K562 (cell line): ENCODE data around the gene EVPL. TPM values are rescaled to one million over a fixed set of nuclear protein-coding genes. Genes with fewer than 3 reads are reported as not detected.

ENCODE experiments used
- polyA plus RNA-seq, 8 experiments: library from polyadenylated mRNA; depleted of rRNA in 4 of 8; stranded (reverse) in 5 of 8; unstranded in 3 of 8; fragments of >200 nt; fragmentation: Nextera tagmentation in 2 of 8; fragmentation: Illumina TruSeq in 1 of 8; extraction: Ambion mirVana in 2 of 8; extraction: Trizol in 1 of 8; gene quantifications; 2 replicates each; pipeline versions ENCODE4 v1.2.1 to v1.2.3, GENCODE V29; 2011 to 2014; ENCODE audit warnings: inconsistent platforms in 1 of 8, missing spikeins in 1 of 8
- total RNA-seq, 7 experiments: library from RNA; depleted of rRNA in 6 of 7; stranded (reverse); fragments of >200 nt in 6 of 7; fragmentation: Illumina TruSeq in 2 of 7; extraction: Trizol in 2 of 7; gene quantifications; 2 replicates each; pipeline versions ENCODE4 v1.2.1 to v1.2.3, GENCODE V29; 2011 to 2021; ENCODE audit warnings: low replicate concordance in 1 of 7
- TF ChIP-seq, protein P1 (sequence below): sonication (generic); formaldehyde crosslinking; IDR thresholded peaks from 2 replicates; pipeline ENCODE4 v1.8.0; 2023; ENCODE audit warnings: missing genetic modification reagents, mild to moderate bottlenecking, borderline replicate concordance
- TF ChIP-seq, protein P2 (sequence below), 2 experiments: fragments of 450-650 bp; IDR thresholded peaks; 2 replicates each; pipeline ENCODE4 v1.6.1; 2018; ENCODE audit warnings: mild to moderate bottlenecking in 2 of 2, low read depth in 1 of 2; ENCODE audit not compliant: partially characterized antibody in 2 of 2

The EVPL gene
- total and polyA plus RNA-seq, 9 of the 15 experiments (the other 6 are each of a cell fraction or from before 2014, with no cell fraction given) = 0.08 to 0.18 (median 0.16) TPM; not detected in 5

DNA sequence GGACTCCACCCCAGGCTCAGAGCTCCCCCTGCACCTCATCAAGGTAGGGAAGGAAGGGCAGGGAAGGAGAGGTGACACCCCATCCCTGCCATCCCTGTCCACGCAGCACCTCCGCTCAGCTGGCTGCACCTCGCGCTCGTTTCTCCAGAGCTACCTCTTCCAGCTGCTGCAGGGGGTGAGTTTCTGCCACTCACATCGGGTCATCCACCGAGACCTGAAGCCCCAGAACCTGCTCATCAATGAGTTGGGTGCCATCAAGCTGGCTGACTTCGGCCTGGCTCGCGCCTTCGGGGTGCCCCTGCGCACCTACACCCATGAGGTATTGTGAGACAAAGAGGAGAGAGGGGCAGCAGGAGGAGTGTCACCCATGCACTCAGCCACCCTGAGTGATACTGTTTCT lies 25.0 kb downstream of the EVPL start (continued):
- TF ChIP-seq, protein P1, sequence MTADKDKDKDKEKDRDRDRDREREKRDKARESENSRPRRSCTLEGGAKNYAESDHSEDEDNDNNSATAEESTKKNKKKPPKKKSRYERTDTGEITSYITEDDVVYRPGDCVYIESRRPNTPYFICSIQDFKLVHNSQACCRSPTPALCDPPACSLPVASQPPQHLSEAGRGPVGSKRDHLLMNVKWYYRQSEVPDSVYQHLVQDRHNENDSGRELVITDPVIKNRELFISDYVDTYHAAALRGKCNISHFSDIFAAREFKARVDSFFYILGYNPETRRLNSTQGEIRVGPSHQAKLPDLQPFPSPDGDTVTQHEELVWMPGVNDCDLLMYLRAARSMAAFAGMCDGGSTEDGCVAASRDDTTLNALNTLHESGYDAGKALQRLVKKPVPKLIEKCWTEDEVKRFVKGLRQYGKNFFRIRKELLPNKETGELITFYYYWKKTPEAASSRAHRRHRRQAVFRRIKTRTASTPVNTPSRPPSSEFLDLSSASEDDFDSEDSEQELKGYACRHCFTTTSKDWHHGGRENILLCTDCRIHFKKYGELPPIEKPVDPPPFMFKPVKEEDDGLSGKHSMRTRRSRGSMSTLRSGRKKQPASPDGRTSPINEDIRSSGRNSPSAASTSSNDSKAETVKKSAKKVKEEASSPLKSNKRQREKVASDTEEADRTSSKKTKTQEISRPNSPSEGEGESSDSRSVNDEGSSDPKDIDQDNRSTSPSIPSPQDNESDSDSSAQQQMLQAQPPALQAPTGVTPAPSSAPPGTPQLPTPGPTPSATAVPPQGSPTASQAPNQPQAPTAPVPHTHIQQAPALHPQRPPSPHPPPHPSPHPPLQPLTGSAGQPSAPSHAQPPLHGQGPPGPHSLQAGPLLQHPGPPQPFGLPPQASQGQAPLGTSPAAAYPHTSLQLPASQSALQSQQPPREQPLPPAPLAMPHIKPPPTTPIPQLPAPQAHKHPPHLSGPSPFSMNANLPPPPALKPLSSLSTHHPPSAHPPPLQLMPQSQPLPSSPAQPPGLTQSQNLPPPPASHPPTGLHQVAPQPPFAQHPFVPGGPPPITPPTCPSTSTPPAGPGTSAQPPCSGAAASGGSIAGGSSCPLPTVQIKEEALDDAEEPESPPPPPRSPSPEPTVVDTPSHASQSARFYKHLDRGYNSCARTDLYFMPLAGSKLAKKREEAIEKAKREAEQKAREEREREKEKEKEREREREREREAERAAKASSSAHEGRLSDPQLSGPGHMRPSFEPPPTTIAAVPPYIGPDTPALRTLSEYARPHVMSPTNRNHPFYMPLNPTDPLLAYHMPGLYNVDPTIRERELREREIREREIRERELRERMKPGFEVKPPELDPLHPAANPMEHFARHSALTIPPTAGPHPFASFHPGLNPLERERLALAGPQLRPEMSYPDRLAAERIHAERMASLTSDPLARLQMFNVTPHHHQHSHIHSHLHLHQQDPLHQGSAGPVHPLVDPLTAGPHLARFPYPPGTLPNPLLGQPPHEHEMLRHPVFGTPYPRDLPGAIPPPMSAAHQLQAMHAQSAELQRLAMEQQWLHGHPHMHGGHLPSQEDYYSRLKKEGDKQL (CRISPR knock-in tag) = no peak
- TF ChIP-seq, protein P2, sequence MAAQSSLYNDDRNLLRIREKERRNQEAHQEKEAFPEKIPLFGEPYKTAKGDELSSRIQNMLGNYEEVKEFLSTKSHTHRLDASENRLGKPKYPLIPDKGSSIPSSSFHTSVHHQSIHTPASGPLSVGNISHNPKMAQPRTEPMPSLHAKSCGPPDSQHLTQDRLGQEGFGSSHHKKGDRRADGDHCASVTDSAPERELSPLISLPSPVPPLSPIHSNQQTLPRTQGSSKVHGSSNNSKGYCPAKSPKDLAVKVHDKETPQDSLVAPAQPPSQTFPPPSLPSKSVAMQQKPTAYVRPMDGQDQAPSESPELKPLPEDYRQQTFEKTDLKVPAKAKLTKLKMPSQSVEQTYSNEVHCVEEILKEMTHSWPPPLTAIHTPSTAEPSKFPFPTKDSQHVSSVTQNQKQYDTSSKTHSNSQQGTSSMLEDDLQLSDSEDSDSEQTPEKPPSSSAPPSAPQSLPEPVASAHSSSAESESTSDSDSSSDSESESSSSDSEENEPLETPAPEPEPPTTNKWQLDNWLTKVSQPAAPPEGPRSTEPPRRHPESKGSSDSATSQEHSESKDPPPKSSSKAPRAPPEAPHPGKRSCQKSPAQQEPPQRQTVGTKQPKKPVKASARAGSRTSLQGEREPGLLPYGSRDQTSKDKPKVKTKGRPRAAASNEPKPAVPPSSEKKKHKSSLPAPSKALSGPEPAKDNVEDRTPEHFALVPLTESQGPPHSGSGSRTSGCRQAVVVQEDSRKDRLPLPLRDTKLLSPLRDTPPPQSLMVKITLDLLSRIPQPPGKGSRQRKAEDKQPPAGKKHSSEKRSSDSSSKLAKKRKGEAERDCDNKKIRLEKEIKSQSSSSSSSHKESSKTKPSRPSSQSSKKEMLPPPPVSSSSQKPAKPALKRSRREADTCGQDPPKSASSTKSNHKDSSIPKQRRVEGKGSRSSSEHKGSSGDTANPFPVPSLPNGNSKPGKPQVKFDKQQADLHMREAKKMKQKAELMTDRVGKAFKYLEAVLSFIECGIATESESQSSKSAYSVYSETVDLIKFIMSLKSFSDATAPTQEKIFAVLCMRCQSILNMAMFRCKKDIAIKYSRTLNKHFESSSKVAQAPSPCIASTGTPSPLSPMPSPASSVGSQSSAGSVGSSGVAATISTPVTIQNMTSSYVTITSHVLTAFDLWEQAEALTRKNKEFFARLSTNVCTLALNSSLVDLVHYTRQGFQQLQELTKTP (IDR thresholded peaks at IDR 0.05; ENCODE audit: low read depth in 1 of 2, partially characterized antibody in 2 of 2) = no peak
